ENCODE measurements around the gene DENND1A.

DENND1A gene

DNA sequence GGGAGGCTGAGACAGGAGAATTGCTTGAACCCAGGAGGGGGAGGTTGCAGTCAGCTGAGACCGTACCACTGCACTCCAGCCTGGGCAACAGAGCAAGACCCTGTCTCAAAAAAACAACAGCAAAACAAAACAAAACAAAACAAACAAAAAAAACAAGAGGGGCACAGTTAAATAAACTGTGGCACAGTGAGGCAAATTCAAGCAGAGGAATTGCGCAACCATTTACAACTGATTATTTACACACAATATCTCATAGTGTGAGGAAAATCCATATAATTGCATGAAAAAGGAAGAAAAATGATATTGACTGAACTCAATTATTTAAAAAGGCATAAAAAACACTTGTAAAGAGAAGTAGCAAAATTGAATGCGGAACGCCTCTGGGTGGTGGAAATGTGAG is 412.4 kb downstream of the DENND1A start:
- in situ Hi-C loops (cut with HindIII; ENCODE audit: low sequenced_read_pairs): no loop called here
- TF ChIP-seq, protein P1, sequence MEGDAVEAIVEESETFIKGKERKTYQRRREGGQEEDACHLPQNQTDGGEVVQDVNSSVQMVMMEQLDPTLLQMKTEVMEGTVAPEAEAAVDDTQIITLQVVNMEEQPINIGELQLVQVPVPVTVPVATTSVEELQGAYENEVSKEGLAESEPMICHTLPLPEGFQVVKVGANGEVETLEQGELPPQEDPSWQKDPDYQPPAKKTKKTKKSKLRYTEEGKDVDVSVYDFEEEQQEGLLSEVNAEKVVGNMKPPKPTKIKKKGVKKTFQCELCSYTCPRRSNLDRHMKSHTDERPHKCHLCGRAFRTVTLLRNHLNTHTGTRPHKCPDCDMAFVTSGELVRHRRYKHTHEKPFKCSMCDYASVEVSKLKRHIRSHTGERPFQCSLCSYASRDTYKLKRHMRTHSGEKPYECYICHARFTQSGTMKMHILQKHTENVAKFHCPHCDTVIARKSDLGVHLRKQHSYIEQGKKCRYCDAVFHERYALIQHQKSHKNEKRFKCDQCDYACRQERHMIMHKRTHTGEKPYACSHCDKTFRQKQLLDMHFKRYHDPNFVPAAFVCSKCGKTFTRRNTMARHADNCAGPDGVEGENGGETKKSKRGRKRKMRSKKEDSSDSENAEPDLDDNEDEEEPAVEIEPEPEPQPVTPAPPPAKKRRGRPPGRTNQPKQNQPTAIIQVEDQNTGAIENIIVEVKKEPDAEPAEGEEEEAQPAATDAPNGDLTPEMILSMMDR (IDR thresholded peaks at IDR 0.05; ENCODE audit: low read depth, low read length, missing control alignments): no peak
- no peak overlapping the region for H3K4me3 ChIP-seq (ENCODE audit: low read depth, low read length)
- no peak for DNase-seq (ENCODE audit: low read depth)

DNA sequence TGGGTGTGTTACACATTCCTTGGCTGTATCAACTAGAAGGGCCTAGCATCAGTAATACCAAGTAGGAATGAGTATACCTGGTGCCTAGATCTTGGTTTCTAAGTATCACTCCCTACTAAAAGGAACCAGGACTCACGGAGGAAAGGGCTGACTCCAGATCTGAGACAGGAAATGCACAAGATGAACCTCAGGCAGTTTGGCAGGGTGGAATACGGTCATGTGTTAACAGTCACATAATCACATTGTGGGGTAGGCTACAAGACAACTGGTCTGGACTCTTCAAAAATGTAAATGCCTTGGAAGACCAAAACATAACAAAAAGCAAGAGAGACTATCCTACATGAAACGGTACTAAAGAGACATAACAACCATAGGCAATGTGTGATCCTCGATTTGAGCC is 415.2 kb downstream of the DENND1A start:
- TF ChIP-seq, protein P1 (IDR thresholded peaks at IDR 0.05; ENCODE audit: low read depth, low read length, missing control alignments): no peak
- in situ Hi-C loops (cut with HindIII; ENCODE audit: low sequenced_read_pairs): no loop called here
- H3K4me3 ChIP-seq (ENCODE audit: low read depth, low read length): no peak overlapping the region
- no peak for DNase-seq (ENCODE audit: low read depth)

DNA sequence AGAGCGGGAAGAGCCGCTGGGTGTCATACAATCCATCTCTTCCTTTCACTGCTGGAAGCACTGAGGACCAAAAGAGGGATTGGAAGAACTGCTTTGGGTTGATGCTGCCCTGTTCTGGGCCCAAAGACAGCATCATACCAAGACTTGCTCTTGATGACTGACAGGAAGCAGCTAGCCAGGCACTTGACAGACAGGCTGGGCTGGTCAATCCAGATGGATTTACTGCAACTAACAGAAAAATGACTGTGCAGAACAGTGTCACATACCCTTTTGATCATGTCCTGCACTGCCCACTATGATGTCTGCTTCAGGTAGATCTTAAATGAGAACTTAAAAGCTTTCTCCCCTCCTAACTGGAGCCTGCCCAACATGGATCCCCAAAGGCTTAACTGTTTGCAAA is 416.4 kb downstream of the DENND1A start:
- no peak for DNase-seq (ENCODE audit: low read depth)
- no peak overlapping the region for H3K4me3 ChIP-seq (ENCODE audit: low read depth, low read length)
- in situ Hi-C loops (cut with HindIII; ENCODE audit: low sequenced_read_pairs): no loop called here
- TF ChIP-seq, protein P1 (IDR thresholded peaks at IDR 0.05; ENCODE audit: low read depth, low read length, missing control alignments): no peak

DNA sequence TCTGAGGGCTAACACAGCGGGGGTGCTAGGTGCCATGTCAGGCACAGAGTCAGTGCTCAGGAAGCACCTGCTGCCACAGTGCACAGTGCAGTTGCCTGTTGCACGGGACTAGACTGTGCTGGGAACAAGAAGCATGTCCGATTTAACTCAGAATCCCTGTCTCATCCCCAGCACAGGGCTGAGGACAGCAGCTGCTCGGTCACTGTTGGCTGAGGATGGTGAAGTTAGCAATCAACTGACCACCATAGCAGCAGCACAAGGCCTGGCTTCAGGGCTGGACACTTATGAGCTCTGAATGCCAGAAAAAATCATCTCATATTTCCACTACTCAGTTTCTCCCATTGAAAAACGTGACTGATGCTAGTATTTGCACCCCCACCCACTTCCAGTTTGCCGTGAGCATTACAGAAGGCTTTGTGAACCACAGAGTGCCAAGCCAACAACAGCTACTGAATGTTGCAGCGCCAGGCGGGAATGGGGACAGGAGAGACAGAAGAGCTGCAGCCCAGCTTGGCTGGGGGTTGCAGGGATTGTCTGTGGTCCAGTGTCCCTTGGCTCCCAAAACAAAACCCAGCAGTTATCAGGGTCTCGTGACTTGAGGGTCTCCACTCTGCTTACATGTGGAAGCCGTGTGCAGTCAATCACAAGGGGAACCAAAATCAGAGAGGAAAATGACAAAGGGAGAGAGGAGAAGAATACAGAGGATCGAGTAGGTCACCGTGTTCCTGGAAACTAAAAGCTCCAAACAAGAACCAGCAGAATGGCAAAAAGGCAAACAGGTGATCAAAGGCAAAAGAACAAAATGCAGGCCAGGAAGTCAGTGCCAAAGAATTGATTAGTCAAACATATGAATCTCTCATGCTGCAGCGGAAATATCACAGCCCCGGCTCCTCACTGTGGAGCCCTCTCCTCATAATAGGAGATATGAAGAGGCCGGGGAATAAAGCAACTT is 418.3 kb downstream of the DENND1A start:
- H3K4me3 ChIP-seq (ENCODE audit: low read depth, low read length): no peak overlapping the region
- DNase-seq (ENCODE audit: low read depth): no peak
- TF ChIP-seq, protein P1 (IDR thresholded peaks at IDR 0.05; ENCODE audit: low read depth, low read length, missing control alignments): no peak
- in situ Hi-C loops (cut with HindIII; ENCODE audit: low sequenced_read_pairs): no loop called here

DNA sequence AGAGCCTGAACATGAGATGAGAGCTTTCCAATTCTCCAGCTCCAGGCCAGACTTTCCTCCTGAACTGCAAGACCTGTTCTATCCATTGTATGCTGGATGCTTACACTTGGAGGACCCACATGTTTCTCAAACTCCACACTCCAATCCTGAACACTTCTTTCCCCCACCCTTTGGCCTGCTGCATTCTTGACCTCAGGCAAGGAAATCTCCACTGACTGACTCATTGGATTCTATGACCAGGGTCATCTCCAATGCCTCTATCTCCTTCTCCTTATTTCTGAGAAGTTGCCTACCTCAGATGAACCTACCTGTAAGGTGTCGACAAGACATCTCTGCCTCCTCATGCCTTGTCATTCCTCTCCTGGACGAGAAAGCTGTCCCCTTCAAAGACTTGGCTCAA is 420.3 kb downstream of the DENND1A start:
- in situ Hi-C loops (cut with HindIII; ENCODE audit: low sequenced_read_pairs): no loop called here
- no peak overlapping the region for H3K4me3 ChIP-seq (ENCODE audit: low read depth, low read length)
- DNase-seq (ENCODE audit: low read depth): no peak
- TF ChIP-seq, protein P1 (IDR thresholded peaks at IDR 0.05; ENCODE audit: low read depth, low read length, missing control alignments): no peak

DNA sequence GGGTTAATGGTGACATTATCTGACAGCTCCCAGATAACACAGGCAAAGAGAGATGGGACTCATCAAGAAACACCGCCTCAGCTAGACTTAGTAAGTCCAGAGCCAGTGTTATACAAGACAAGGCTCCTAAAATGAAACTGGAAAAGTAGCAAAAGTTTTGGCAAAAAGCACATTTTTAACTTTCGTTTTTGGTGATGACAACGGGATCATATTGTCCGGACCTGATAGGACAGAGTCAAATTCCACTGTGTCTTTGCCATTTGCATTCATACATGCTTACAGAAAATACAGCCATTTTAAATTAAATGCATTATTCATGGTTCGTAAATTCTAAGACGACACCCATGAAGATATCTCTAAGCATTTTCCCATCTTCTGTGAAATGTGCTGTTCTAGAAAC is 421.9 kb downstream of the DENND1A start:
- TF ChIP-seq, protein P1 (IDR thresholded peaks at IDR 0.05; ENCODE audit: low read depth, low read length, missing control alignments): no peak
- DNase-seq (ENCODE audit: low read depth): no peak
- H3K4me3 ChIP-seq (ENCODE audit: low read depth, low read length): no peak overlapping the region

More for the DNA sequence above, 421.9 kb downstream of the DENND1A start:
- in situ Hi-C loops (cut with HindIII; ENCODE audit: low sequenced_read_pairs): no loop called here
